GM23248 (cell line): ENCODE data around the gene ZSWIM9. TPM values are rescaled to one million over a fixed set of nuclear protein-coding genes. Genes with fewer than 3 reads are reported as not detected.

Experiments used
- DNase-seq: peaks from one replicate; pipeline ENCODE4 v3.0.0-alpha.2; 2015
- H2AFZ ChIP-seq: fragments of 200-600 bp; sonication (generic); 2 replicates; pipeline ENCODE4 v1.6.1; 2016; ENCODE audit warnings: antibody characterized with exemption
- H3F3A ChIP-seq: fragments of 200-600 bp; sonication (generic); 2 replicates; pipeline ENCODE4 v1.6.1; 2016; ENCODE audit warnings: mild to moderate bottlenecking, antibody characterized with exemption, mixed run types; ENCODE audit not compliant: insufficient read depth
- H3K27ac ChIP-seq: fragments of 200-600 bp; sonication (generic); 2 replicates; pipeline ENCODE4 v1.5.1; 2016; ENCODE audit warnings: mild to moderate bottlenecking
- H3K27me3 ChIP-seq: fragments of 200-600 bp; sonication (generic); replicated peaks from 2 replicates; pipeline ENCODE4 v1.6.1; 2016; ENCODE audit warnings: mild to moderate bottlenecking; ENCODE audit not compliant: insufficient read depth
- H3K36me3 ChIP-seq: fragments of 200-600 bp; sonication (generic); 2 replicates; pipeline ENCODE4 v1.6.1; 2016; ENCODE audit warnings: low read depth, mild to moderate bottlenecking
- H3K4me1 ChIP-seq: fragments of 200-600 bp; sonication (generic); 2 replicates; pipeline ENCODE4 v1.6.1; 2016; ENCODE audit warnings: mild to moderate bottlenecking; ENCODE audit not compliant: insufficient read depth
- H3K4me2 ChIP-seq: fragments of 200-600 bp; sonication (generic); one replicate; pipeline ENCODE4 v1.6.1; 2016; ENCODE audit warnings: mild to moderate bottlenecking; ENCODE audit not compliant: unreplicated experiment
- H3K4me3 ChIP-seq: fragments of 200-600 bp; sonication (generic); 2 replicates; pipeline ENCODE4 v1.5.1; 2016; ENCODE audit warnings: mild to moderate bottlenecking
- H3K79me2 ChIP-seq: fragments of 200-600 bp; sonication (generic); 2 replicates; pipeline ENCODE4 v1.6.1; 2016; ENCODE audit warnings: mild to moderate bottlenecking; ENCODE audit not compliant: insufficient read depth
- H3K9ac ChIP-seq: fragments of 200-600 bp; sonication (generic); 2 replicates; pipeline ENCODE4 v1.6.1; 2016; ENCODE audit warnings: mild to moderate bottlenecking
- H3K9me2 ChIP-seq: fragments of 200-600 bp; sonication (generic); 2 replicates; pipeline ENCODE4 v1.6.1; 2016; ENCODE audit warnings: mixed run types, mild to moderate bottlenecking, moderate library complexity; ENCODE audit not compliant: insufficient read depth
- H3K9me3 ChIP-seq: fragments of 200-600 bp; sonication (generic); one replicate; pipeline ENCODE4 v1.6.1; 2017; ENCODE audit warnings: low read depth
- H4K20me1 ChIP-seq: fragments of 200-600 bp; sonication (generic); 2 replicates; pipeline ENCODE4 v1.6.0; 2016; ENCODE audit not compliant: insufficient read depth
- EZH2 ChIP-seq: fragments of 200-600 bp; sonication (generic); IDR thresholded peaks from 2 replicates; pipeline ENCODE4 v1.6.1; 2018; ENCODE audit warnings: antibody characterized with exemption, mild to moderate bottlenecking; ENCODE audit not compliant: insufficient read depth, poor library complexity, severe bottlenecking
- EZH2phosphoT487 ChIP-seq: fragments of 200-600 bp; sonication (generic); IDR thresholded peaks from 2 replicates; pipeline ENCODE4 v1.6.1; 2018; ENCODE audit warnings: antibody characterized with exemption, moderate library complexity, mild to moderate bottlenecking, low read depth; ENCODE audit not compliant: insufficient read depth
- WGBS, 2 experiments: methylation state at CpG; one replicate each; pipeline ENCODE4 v1.1.6; 2015 to 2017; ENCODE audit warnings: low lambda C conversion rate in 2 of 2, low coverage in 1 of 2; ENCODE audit errors: missing lambda C conversion rate in 2 of 2; 5-methylcytosine and 5-hydroxymethylcytosine counted together
- in situ Hi-C: fragments of 300-500 bp; cut with MboI; formaldehyde crosslinking; loops from 2 replicates; pipeline ENCODE4 v1.15.0; 2020
- polyA plus RNA-seq: library from polyadenylated mRNA; unstranded; fragments of >200 nt; fragmentation: Nextera tagmentation; extraction: Ambion mirVana; gene quantifications from 2 replicates; pipeline ENCODE4 v1.2.1, GENCODE V29; 2016
- total RNA-seq: library from RNA; depleted of rRNA; stranded (reverse); fragments of >200 nt; shearing (Covaris generic); gene quantifications from 2 replicates; pipeline ENCODE4 v1.2.3, GENCODE V29; 2014

ZSWIM9 gene
- total and polyA plus RNA-seq, 2 experiments from 2014 or later, result 0.88 to 4.3 TPM

DNA sequence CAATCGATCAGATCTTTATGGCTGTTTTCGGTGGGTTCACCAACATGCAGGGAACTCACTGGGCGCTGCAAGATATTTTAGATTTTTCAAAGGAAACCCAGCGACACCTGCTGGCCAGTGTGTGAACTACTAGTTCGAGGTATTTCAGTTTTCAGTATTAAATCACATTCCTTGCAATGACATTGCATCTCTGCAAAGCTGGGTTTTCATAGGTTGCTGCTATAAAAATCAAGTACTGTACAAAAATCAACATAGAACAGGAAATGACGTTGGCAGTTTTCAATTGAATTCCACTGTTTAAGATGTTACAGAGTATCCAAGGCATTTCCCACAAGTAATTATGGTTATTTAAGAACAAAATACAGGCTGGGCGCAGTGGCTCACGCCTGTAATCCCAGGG, 17.9 kb upstream of the ZSWIM9 start:
- no peak for TF ChIP-seq EZH2
- no peak for TF ChIP-seq EZH2phosphoT487
- Histone ChIP-seq H3K27ac (no peak overlapping the region), H4K20me1 (no peaks in the 10 kb centered on the region), H2AFZ (no peak overlapping the region), H3K27me3 (no peaks in the 10 kb centered on the region), H3K9ac (no peak overlapping the region), H3K9me3 (no peaks in the 10 kb centered on the region), H3K4me3 (no peak overlapping the region), H3F3A (no peaks in the 10 kb centered on the region), H3K36me3 (no peaks in the 10 kb centered on the region), H3K4me1 (no peaks in the 10 kb centered on the region), H3K79me2 (no peaks in the 10 kb centered on the region), H3K9me2 (no peaks in the 10 kb centered on the region), H3K4me2 (no peak overlapping the region)
- 34 to 36% methylated on average over 8 of the region's 8 CpGs for WGBS, 2 experiments
- in situ Hi-C loops, result no loop called here
- peak; percentile 57 for DNase-seq

DNA sequence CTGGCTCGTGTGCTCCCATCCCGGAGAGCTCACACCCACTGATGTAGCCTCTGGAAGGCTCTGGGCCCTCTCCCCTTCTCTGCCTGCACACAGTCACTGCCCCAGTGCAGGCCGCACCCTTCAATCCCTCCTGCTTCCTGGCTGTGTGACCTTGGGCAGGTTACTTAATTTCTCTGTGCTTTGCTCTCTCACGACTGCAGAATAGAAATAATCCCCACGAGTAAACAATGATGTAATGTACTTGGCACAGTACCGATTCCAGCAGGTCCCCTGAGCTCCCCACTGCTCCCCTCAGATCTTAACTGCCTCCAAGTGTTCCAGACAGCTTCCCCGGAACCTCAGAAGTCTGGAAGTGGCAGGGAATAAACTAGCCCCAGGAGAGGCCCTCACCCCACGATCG, 16.5 kb upstream of the ZSWIM9 start:
- no peak overlapping the region for H3K4me3 ChIP-seq
- H3K36me3 ChIP-seq, result no peaks in the 10 kb centered on the region
- no peak overlapping the region for H3K27ac ChIP-seq
- in situ Hi-C loops, result no loop called here
- no peaks in the 10 kb centered on the region for H3K4me1 ChIP-seq
- H3K9ac ChIP-seq, result no peak overlapping the region
- no peaks in the 10 kb centered on the region for H3F3A ChIP-seq
- TF ChIP-seq EZH2phosphoT487 (no peak), EZH2 (no peak)
- DNase-seq, result no peak
- H3K9me2 ChIP-seq, result no peaks in the 10 kb centered on the region
- H3K9me3 ChIP-seq, result no peaks in the 10 kb centered on the region
- H3K4me2 ChIP-seq, result no peak overlapping the region
- 82 to 83% methylated on average over 9 of the region's 9 CpGs for WGBS, 2 experiments
- H3K79me2 ChIP-seq, result no peaks in the 10 kb centered on the region
- no peaks in the 10 kb centered on the region for H4K20me1 ChIP-seq
- no peak overlapping the region for H2AFZ ChIP-seq
- no peaks in the 10 kb centered on the region for H3K27me3 ChIP-seq

DNA sequence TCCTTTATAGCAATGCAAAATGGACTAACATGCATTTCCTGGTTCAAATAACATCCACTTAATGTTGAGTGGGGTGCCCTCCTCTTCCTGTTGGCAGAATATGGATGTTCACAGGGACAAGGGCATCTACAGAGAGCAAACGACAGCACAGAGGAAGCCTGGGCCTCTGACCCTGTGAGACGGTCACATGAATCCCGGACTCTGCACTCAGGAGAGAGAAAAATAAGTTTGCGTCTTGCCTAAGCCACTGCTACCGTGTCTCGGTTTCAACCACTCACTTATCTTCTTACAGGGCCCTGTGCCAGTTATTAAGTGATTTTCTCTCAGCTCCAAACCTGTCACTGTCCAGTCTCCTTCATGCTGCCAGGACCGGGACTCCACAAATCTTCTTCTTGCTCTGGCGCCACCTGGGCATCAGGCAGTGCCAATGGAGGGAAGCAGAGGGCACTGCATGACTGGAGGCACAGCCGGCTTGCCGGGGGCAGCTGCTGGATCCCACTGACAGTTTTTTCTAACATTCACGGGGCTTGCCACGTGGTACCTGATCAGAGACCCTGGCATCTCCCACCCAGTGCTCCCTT, 12.2 kb upstream of the ZSWIM9 start:
- in situ Hi-C loops, result no loop called here
- no peak overlapping the region for H3K4me2 ChIP-seq
- no peak for TF ChIP-seq EZH2
- no peak for TF ChIP-seq EZH2phosphoT487

DNA sequence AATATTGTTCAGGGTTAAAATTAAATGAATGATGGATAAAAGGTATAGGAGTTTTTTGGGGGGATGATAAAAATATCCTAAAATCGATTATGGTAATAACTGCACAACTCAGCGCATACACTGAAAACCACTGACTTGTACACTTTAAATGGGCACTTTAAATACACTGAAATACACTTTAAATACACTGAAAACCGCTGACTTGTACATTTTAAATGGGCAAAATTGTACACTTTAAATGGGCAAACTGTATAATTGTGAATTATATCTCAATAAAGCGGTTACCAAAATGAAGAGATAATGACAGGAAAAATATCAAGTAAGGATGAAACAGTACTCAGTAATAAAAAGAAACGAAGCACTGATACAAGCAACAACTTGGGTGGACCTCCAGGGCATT, 1.8 kb upstream of the ZSWIM9 start:
- Histone ChIP-seq H3K27ac (no peak overlapping the region), H3K4me3 (no peak overlapping the region; the same call in 1 of the 2 replicates), H4K20me1 (no peaks in the 10 kb centered on the region), H3K9me2 (no peaks in the 10 kb centered on the region), H2AFZ (peak overlapping the region; percentile 86), H3K79me2 (peaks cover 39% of the 10 kb centered on the region), H3K9ac (no peak overlapping the region), H3K9me3 (no peaks in the 10 kb centered on the region), H3K27me3 (no peaks in the 10 kb centered on the region), H3K4me2 (no peak overlapping the region), H3K36me3 (no peaks in the 10 kb centered on the region), H3F3A (peaks cover 9% of the 10 kb centered on the region; the same call in 1 of the 2 replicates), H3K4me1 (peaks cover 5% of the 10 kb centered on the region; the same call in 1 of the 2 replicates)
- 98 to 99% methylated on average over 5 of the region's 5 CpGs for WGBS, 2 experiments
- no peak for DNase-seq
- in situ Hi-C loops, result no loop called here
- no peak for TF ChIP-seq EZH2phosphoT487

More for the DNA sequence above, 12.2 kb upstream of the ZSWIM9 start:
- Histone ChIP-seq H3F3A (no peaks in the 10 kb centered on the region), H3K27me3 (no peaks in the 10 kb centered on the region), H3K4me3 (no peak overlapping the region), H3K79me2 (no peaks in the 10 kb centered on the region), H4K20me1 (no peaks in the 10 kb centered on the region), H3K27ac (no peak overlapping the region), H3K9ac (no peak overlapping the region), H3K4me1 (no peaks in the 10 kb centered on the region), H3K9me2 (no peaks in the 10 kb centered on the region), H3K9me3 (no peaks in the 10 kb centered on the region), H2AFZ (no peak overlapping the region), H3K36me3 (no peaks in the 10 kb centered on the region)
- 85 to 87% methylated on average over 11 to 12 of the region's 12 CpGs for WGBS, 2 experiments
- no peak for DNase-seq

DNA sequence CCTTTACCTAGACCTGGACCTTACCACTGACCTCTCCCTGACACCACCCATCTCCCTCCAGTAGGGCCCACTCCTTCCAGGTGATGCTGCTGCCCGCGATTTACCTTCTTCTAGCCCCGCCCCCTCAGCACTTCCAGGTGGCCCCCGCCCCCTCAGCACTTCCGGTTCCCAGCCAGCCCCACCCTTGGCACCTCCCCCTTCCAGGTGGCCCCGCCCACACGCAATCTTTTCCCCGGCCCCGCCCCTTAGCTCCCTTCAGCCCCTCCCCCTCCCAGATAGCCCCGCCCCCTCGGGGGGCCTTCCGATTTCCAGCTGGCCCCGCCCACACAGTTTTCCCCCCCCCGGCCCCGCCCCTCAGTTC, 922 bp upstream of the ZSWIM9 start:
- peaks cover 9% of the 10 kb centered on the region; the same call in 1 of the 2 replicates for H3F3A ChIP-seq
- H3K4me2 ChIP-seq, result peak overlapping the region; percentile 35
- no peaks in the 10 kb centered on the region for H3K36me3 ChIP-seq
- H4K20me1 ChIP-seq, result no peaks in the 10 kb centered on the region
- H3K27me3 ChIP-seq, result no peaks in the 10 kb centered on the region
- DNase-seq, result peak; percentile 83
- H3K4me1 ChIP-seq, result peaks cover 5% of the 10 kb centered on the region; the same call in 1 of the 2 replicates
- H3K79me2 ChIP-seq, result peaks cover 39% of the 10 kb centered on the region
- in situ Hi-C loops, result no loop called here
- peak overlapping the region; percentile 95 for H3K4me3 ChIP-seq
- H3K9me2 ChIP-seq, result no peaks in the 10 kb centered on the region
- H3K27ac ChIP-seq, result peak overlapping the region; percentile 74
- WGBS, 2 experiments, result 6 to 7% methylated on average over 2 to 15 of the region's 15 CpGs
- peak overlapping the region; percentile 98 for H2AFZ ChIP-seq
- peak overlapping the region; percentile 88 for H3K9ac ChIP-seq
- H3K9me3 ChIP-seq, result no peaks in the 10 kb centered on the region
- TF ChIP-seq EZH2 (no peak), EZH2phosphoT487 (no peak)
